Central memory CD8-positive, alpha-beta T cell (primary cell): ENCODE results near the gene B3GAT2.
"Not testable (repeated sequence)": the region's sequence is repeated elsewhere in the genome, so short reads cannot be mapped to it uniquely, and the experiment has no call there.

Experiments
- ATAC-seq: fragments of 150-1000 bp; cut with Tn5 transposase; replicated peaks from 2 replicates; pipeline ENCODE4 v1.10.0; 2022; ENCODE audit warnings: mild to moderate bottlenecking, moderate FRiP score, moderate number of reproducible peaks; ENCODE audit not compliant: poor library complexity, severe bottlenecking; ENCODE audit errors: extremely low read depth
- DNase-seq, 2 donors: peaks; one replicate each; pipeline ENCODE4 v3.0.0; 2021; ENCODE audit warnings: low spot score in 2 of 2
- H3K27ac Mint-ChIP-seq: one replicate; pipeline ENCODE4 v1.8.0; 2022; ENCODE audit warnings: low read depth, mild to moderate bottlenecking, moderate library complexity, mixed read lengths
- H3K27me3 Mint-ChIP-seq: one replicate; pipeline ENCODE4 v1.8.0; 2022; ENCODE audit warnings: mixed read lengths
- H3K36me3 Mint-ChIP-seq: one replicate; pipeline ENCODE4 v1.8.0; 2022; ENCODE audit warnings: mild to moderate bottlenecking, moderate library complexity, mixed read lengths; ENCODE audit not compliant: insufficient read depth
- H3K4me1 Mint-ChIP-seq: one replicate; pipeline ENCODE4 v1.8.0; 2022; ENCODE audit warnings: mixed read lengths
- H3K4me3 Mint-ChIP-seq: one replicate; pipeline ENCODE4 v1.8.0; 2022; ENCODE audit warnings: mild to moderate bottlenecking, moderate library complexity, mixed read lengths
- H3K9me3 Mint-ChIP-seq: one replicate; pipeline ENCODE4 v1.8.0; 2022; ENCODE audit warnings: mixed read lengths

Gene B3GAT2

GRCh38 chr6:70955441-70956190 lies 1.2 kb downstream of the B3GAT2 start:
- Mint-ChIP-seq H3K4me3 (peak overlapping the region; percentile 79), H3K36me3 (peaks cover 3% of the 10 kb centered on the region), H3K4me1 (peaks cover 13% of the 10 kb centered on the region), H3K27ac (no peak overlapping the region), H3K9me3 (no peaks in the 10 kb centered on the region), H3K27me3 (peaks cover 70% of the 10 kb centered on the region)
- ATAC-seq: peak; percentile 91
- DNase-seq: peak; percentile 67 to 75

GRCh38 chr6:70954750-70955149 lies 2.1 kb downstream of the B3GAT2 start:
- no peaks in the 10 kb centered on the region for H3K9me3 Mint-ChIP-seq
- H3K27ac Mint-ChIP-seq: no peak overlapping the region
- DNase-seq: no peak
- no peak for ATAC-seq
- peak overlapping the region; percentile 79 for H3K4me3 Mint-ChIP-seq
- H3K4me1 Mint-ChIP-seq: peaks cover 13% of the 10 kb centered on the region
- peaks cover 64% of the 10 kb centered on the region for H3K27me3 Mint-ChIP-seq
- H3K36me3 Mint-ChIP-seq: peaks cover 3% of the 10 kb centered on the region

GRCh38 chr6:70954176-70954575 lies 2.7 kb downstream of the B3GAT2 start:
- H3K4me1 Mint-ChIP-seq: peaks cover 13% of the 10 kb centered on the region
- DNase-seq: no peak
- H3K27ac Mint-ChIP-seq: no peak overlapping the region
- peaks cover 59% of the 10 kb centered on the region for H3K27me3 Mint-ChIP-seq
- ATAC-seq: no peak
- H3K9me3 Mint-ChIP-seq: no peaks in the 10 kb centered on the region
- H3K36me3 Mint-ChIP-seq: peaks cover 3% of the 10 kb centered on the region
- H3K4me3 Mint-ChIP-seq: peak overlapping the region; percentile 79

- Mint-ChIP-seq H3K4me3 (no peak overlapping the region), H3K36me3 (peaks cover 3% of the 10 kb centered on the region), H3K4me1 (peaks cover 13% of the 10 kb centered on the region), H3K27me3 (peaks cover 44% of the 10 kb centered on the region), H3K9me3 (no peaks in the 10 kb centered on the region), H3K27ac (no peak overlapping the region)
- ATAC-seq: no peak
- no peak for DNase-seq
Observed at GRCh38 chr6:70952608-70953165, 4.2 kb downstream of the B3GAT2 start.

- peaks cover 42% of the 10 kb centered on the region for H3K27me3 Mint-ChIP-seq
- not testable (repeated sequence) for H3K36me3 Mint-ChIP-seq, ATAC-seq, H3K4me1 Mint-ChIP-seq, DNase-seq, H3K27ac Mint-ChIP-seq, H3K9me3 Mint-ChIP-seq, H3K4me3 Mint-ChIP-seq
Observed at GRCh38 chr6:70944321-70944720, 12.5 kb downstream of the B3GAT2 start.

- Mint-ChIP-seq H3K4me1 (no peaks in the 10 kb centered on the region), H3K27me3 (no peaks in the 10 kb centered on the region), H3K36me3 (no peaks in the 10 kb centered on the region), H3K27ac (no peak overlapping the region), H3K9me3 (no peaks in the 10 kb centered on the region), H3K4me3 (no peak overlapping the region)
- ATAC-seq (no peak), DNase-seq (no peak)
Observed at GRCh38 chr6:70933853-70934252, 23.0 kb downstream of the B3GAT2 start.

- H3K4me3 Mint-ChIP-seq: no peak overlapping the region
Observed at GRCh38 chr6:70905742-70906141, 51.1 kb downstream of the B3GAT2 start.

GRCh38 chr6:70903665-70904452 lies 53.0 kb downstream of the B3GAT2 start:
- DNase-seq: no peak
- H3K27me3 Mint-ChIP-seq: peaks cover 47% of the 10 kb centered on the region
- H3K27ac Mint-ChIP-seq: no peak overlapping the region
- no peaks in the 10 kb centered on the region for H3K36me3 Mint-ChIP-seq
- no peaks in the 10 kb centered on the region for H3K4me1 Mint-ChIP-seq
- no peak overlapping the region for H3K4me3 Mint-ChIP-seq
- ATAC-seq: no peak
- no peaks in the 10 kb centered on the region for H3K9me3 Mint-ChIP-seq

More at GRCh38 chr6:70905742-70906141, 51.1 kb downstream of the B3GAT2 start:
- Mint-ChIP-seq H3K36me3 (peaks cover 2% of the 10 kb centered on the region), H3K9me3 (no peaks in the 10 kb centered on the region), H3K4me1 (no peaks in the 10 kb centered on the region), H3K27ac (no peak overlapping the region), H3K27me3 (peaks cover 31% of the 10 kb centered on the region)
- DNase-seq (no peak), ATAC-seq (no peak)

GRCh38 chr6:70901324-70901723 lies 55.5 kb downstream of the B3GAT2 start:
- no peaks in the 10 kb centered on the region for H3K36me3 Mint-ChIP-seq

GRCh38 chr6:70900047-70900446 lies 56.8 kb downstream of the B3GAT2 start:
- H3K4me1 Mint-ChIP-seq: no peaks in the 10 kb centered on the region
- H3K4me3 Mint-ChIP-seq: no peak overlapping the region
- no peak for ATAC-seq

More at GRCh38 chr6:70901324-70901723, 55.5 kb downstream of the B3GAT2 start:
- DNase-seq: no peak
- Mint-ChIP-seq H3K4me3 (no peak overlapping the region), H3K27me3 (peaks cover 66% of the 10 kb centered on the region), H3K9me3 (no peaks in the 10 kb centered on the region), H3K4me1 (no peaks in the 10 kb centered on the region), H3K27ac (no peak overlapping the region)
- no peak for ATAC-seq

GRCh38 chr6:70894001-70894400 lies 62.9 kb downstream of the B3GAT2 start:
- no peaks in the 10 kb centered on the region for H3K36me3 Mint-ChIP-seq
- peaks cover 54% of the 10 kb centered on the region for H3K27me3 Mint-ChIP-seq
- no peak overlapping the region for H3K4me3 Mint-ChIP-seq
- no peaks in the 10 kb centered on the region for H3K9me3 Mint-ChIP-seq
- ATAC-seq (no peak), DNase-seq (no peak)
- H3K4me1 Mint-ChIP-seq: no peaks in the 10 kb centered on the region
- no peak overlapping the region for H3K27ac Mint-ChIP-seq

More at GRCh38 chr6:70900047-70900446, 56.8 kb downstream of the B3GAT2 start:
- H3K9me3 Mint-ChIP-seq: no peaks in the 10 kb centered on the region
- H3K36me3 Mint-ChIP-seq: no peaks in the 10 kb centered on the region
- peaks cover 66% of the 10 kb centered on the region for H3K27me3 Mint-ChIP-seq
- no peak overlapping the region for H3K27ac Mint-ChIP-seq
- DNase-seq: no peak

- Mint-ChIP-seq H3K9me3 (no peaks in the 10 kb centered on the region), H3K27me3 (peaks cover 20% of the 10 kb centered on the region), H3K27ac (no peak overlapping the region), H3K4me3 (no peak overlapping the region), H3K36me3 (no peaks in the 10 kb centered on the region), H3K4me1 (no peaks in the 10 kb centered on the region)
- no peak for ATAC-seq
- DNase-seq: no peak
Observed at GRCh38 chr6:70889270-70889669, 67.6 kb downstream of the B3GAT2 start.
